ENCODE results near the gene C10orf67.

GRCh38 chr10:23230582-23230981, 114.0 kb downstream of the C10orf67 start:
- TF ChIP-seq CTCF (conservative IDR thresholded peaks at IDR 0.05; ENCODE audit: low read depth, low read length) (no peak), EZH2 (IDR thresholded peaks at IDR 0.05; ENCODE audit: low read length, unreplicated experiment) (no peak), EZH2phosphoT487 (IDR thresholded peaks at IDR 0.05; ENCODE audit: borderline replicate concordance, low read length) (no peak)
